ENCODE measurements around the gene PTGR1. TPM values are rescaled to one million over a fixed set of nuclear protein-coding genes. Genes with fewer than 3 reads are reported as not detected.
A peak's percentile ranks its signal among the peaks of the same experiment; 100 is the strongest.

The PTGR1 gene
- total RNA-seq, 4 donors from 2014 or later: 0.77 to 71.1 (median 42.0) TPM

GRCh38 chr9:111644195-111644772 lies 44.8 kb upstream of the PTGR1 start:
- Histone ChIP-seq H3K27me3 (no peaks in the 10 kb centered on the region), H3K4me1 (peaks cover 0 to 6% of the 10 kb centered on the region in 2 donors), H3K9me3 (no peaks in the 10 kb centered on the region), H3K36me3 (no peaks in the 10 kb centered on the region), H3K4me3 (no peak overlapping the region), H3K27ac (no peak overlapping the region)
- DNase-seq: no peak
- intact Hi-C loops (cut with DNase I; ENCODE audit: low total_unique reads): no loop called here
- TF ChIP-seq CTCF (IDR thresholded peaks at IDR 0.05) (no peak), POLR2A (IDR thresholded peaks at IDR 0.05) (no peak)

GRCh38 chr9:111637421-111637950 lies 38.0 kb upstream of the PTGR1 start:
- intact Hi-C loops (cut with DNase I; ENCODE audit: low total_unique reads): no loop called here
- DNase-seq: no peak
- Histone ChIP-seq H3K27me3 (no peaks in the 10 kb centered on the region), H3K4me1 (no peaks in the 10 kb centered on the region), H3K36me3 (no peaks in the 10 kb centered on the region), H3K27ac (no peak overlapping the region), H3K4me3 (no peak overlapping the region), H3K9me3 (no peaks in the 10 kb centered on the region)
- TF ChIP-seq POLR2A (IDR thresholded peaks at IDR 0.05): no peak
- no peak for TF ChIP-seq CTCF (IDR thresholded peaks at IDR 0.05)

GRCh38 chr9:111634860-111635259 lies 35.4 kb upstream of the PTGR1 start:
- H3K36me3 ChIP-seq: no peaks in the 10 kb centered on the region
- no peaks in the 10 kb centered on the region for H3K9me3 ChIP-seq
- intact Hi-C loops (cut with DNase I; ENCODE audit: low total_unique reads): no loop called here

GRCh38 chr9:111633389-111633736 lies 33.9 kb upstream of the PTGR1 start:
- DNase-seq: no peak
- no peak overlapping the region for H3K4me3 ChIP-seq
- H3K36me3 ChIP-seq: no peaks in the 10 kb centered on the region
- intact Hi-C loops (cut with DNase I; ENCODE audit: low total_unique reads): no loop called here
- H3K9me3 ChIP-seq: no peaks in the 10 kb centered on the region
- TF ChIP-seq POLR2A (IDR thresholded peaks at IDR 0.05) (no peak), CTCF (IDR thresholded peaks at IDR 0.05) (no peak)
- no peaks in the 10 kb centered on the region for H3K4me1 ChIP-seq
- no peaks in the 10 kb centered on the region for H3K27me3 ChIP-seq
- no peak overlapping the region for H3K27ac ChIP-seq

More at GRCh38 chr9:111634860-111635259, 35.4 kb upstream of the PTGR1 start:
- no peak for DNase-seq
- no peak overlapping the region for H3K4me3 ChIP-seq
- no peak overlapping the region for H3K27ac ChIP-seq
- H3K4me1 ChIP-seq: no peaks in the 10 kb centered on the region
- H3K27me3 ChIP-seq: no peaks in the 10 kb centered on the region
- TF ChIP-seq POLR2A (IDR thresholded peaks at IDR 0.05) (no peak), CTCF (IDR thresholded peaks at IDR 0.05) (no peak)

- no peak for TF ChIP-seq POLR2A (IDR thresholded peaks at IDR 0.05)
- TF ChIP-seq CTCF (IDR thresholded peaks at IDR 0.05): no peak
- intact Hi-C loops (cut with DNase I; ENCODE audit: low total_unique reads): no loop called here
Observed at GRCh38 chr9:111632695-111633388, 33.4 kb upstream of the PTGR1 start.

More at GRCh38 chr9:111632695-111633388, 33.4 kb upstream of the PTGR1 start:
- Histone ChIP-seq H3K9me3 (no peaks in the 10 kb centered on the region), H3K4me1 (no peaks in the 10 kb centered on the region), H3K4me3 (peak overlapping the region in 1 of 2 donors; percentile 94), H3K27me3 (no peaks in the 10 kb centered on the region), H3K36me3 (no peaks in the 10 kb centered on the region), H3K27ac (no peak overlapping the region)
- DNase-seq: no peak

All from uterus (tissue), 4 donors.